GM18858 (cell line): ENCODE data around the gene ZNF785.
A peak's percentile ranks its signal among the peaks of the same experiment; 100 is the strongest.
"Not testable (repeated sequence)": the region's sequence is repeated elsewhere in the genome, so short reads cannot be mapped to it uniquely, and the experiment has no call there.

Experiments
- ATAC-seq: cut with Tn5 transposase; IDR thresholded peaks from one replicate; pipeline ENCODE4 v1.9.1; 2021; ENCODE audit not compliant: unreplicated experiment

ZNF785 gene

GRCh38 chr16:30540916-30541464 lies 44.5 kb downstream of the ZNF785 start:
- not testable (repeated sequence) for ATAC-seq

- ATAC-seq: not testable (repeated sequence)
Measured at GRCh38 chr16:30539986-30540526, 45.4 kb downstream of the ZNF785 start.

GRCh38 chr16:30539000-30539964 lies 46.2 kb downstream of the ZNF785 start:
- no peak for ATAC-seq

- ATAC-seq: not testable (repeated sequence)
Measured at GRCh38 chr16:30536391-30537024, 49.0 kb downstream of the ZNF785 start.

GRCh38 chr16:30535777-30536190 lies 49.7 kb downstream of the ZNF785 start:
- no peak for ATAC-seq

GRCh38 chr16:30535106-30535776 lies 50.3 kb downstream of the ZNF785 start:
- ATAC-seq: no peak

GRCh38 chr16:30534368-30535105 lies 51.0 kb downstream of the ZNF785 start, which contains the start of gene ZNF747:
ZNF747 (minus strand) TSS chr16:30534858; CDS start chr16:30534679, 179 bp downstream.
- ATAC-seq: peak; percentile 46

- ATAC-seq: no peak
Measured at GRCh38 chr16:30533748-30534367, 51.6 kb downstream of the ZNF785 start.

GRCh38 chr16:30533146-30533522 lies 52.4 kb downstream of the ZNF785 start:
- ATAC-seq: no peak

- no peak for ATAC-seq
Measured at GRCh38 chr16:30532285-30533145, 53.0 kb downstream of the ZNF785 start.
